Astrocyte (in vitro differentiated cells and primary cell): ENCODE measurements around the gene IQSEC2.

ENCODE experiments used
- EZH2 ChIP-seq: IDR thresholded peaks from 2 replicates; pipeline ENCODE4 v1.6.1; 2012; ENCODE audit warnings: mild to moderate bottlenecking, low read length, inconsistent platforms; ENCODE audit not compliant: insufficient read depth
- TF ChIP-seq, protein P1 (sequence below): IDR thresholded peaks from 2 replicates; pipeline ENCODE4 v1.5.1; 2011; ENCODE audit warnings: low read depth, mild to moderate bottlenecking, inconsistent platforms, low read length, moderate library complexity; ENCODE audit not compliant: insufficient read depth

GRCh38 chrX:53272808-53273337, 8.5 kb downstream of the IQSEC2 start:
- TF ChIP-seq, protein P1, sequence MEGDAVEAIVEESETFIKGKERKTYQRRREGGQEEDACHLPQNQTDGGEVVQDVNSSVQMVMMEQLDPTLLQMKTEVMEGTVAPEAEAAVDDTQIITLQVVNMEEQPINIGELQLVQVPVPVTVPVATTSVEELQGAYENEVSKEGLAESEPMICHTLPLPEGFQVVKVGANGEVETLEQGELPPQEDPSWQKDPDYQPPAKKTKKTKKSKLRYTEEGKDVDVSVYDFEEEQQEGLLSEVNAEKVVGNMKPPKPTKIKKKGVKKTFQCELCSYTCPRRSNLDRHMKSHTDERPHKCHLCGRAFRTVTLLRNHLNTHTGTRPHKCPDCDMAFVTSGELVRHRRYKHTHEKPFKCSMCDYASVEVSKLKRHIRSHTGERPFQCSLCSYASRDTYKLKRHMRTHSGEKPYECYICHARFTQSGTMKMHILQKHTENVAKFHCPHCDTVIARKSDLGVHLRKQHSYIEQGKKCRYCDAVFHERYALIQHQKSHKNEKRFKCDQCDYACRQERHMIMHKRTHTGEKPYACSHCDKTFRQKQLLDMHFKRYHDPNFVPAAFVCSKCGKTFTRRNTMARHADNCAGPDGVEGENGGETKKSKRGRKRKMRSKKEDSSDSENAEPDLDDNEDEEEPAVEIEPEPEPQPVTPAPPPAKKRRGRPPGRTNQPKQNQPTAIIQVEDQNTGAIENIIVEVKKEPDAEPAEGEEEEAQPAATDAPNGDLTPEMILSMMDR: no peak
- TF ChIP-seq EZH2: no peak
